Measurements from ENCODE around the gene TRIM15.
"Not testable (repeated sequence)": the region's sequence is repeated elsewhere in the genome, so short reads cannot be mapped to it uniquely, and the experiment has no call there.

The TRIM15 gene

GRCh38 chr6:30162265-30163089, 869 bp upstream of the TRIM15 start:
- DNase-seq (ENCODE audit: low read depth, low spot score): no peak

- no peak for DNase-seq (ENCODE audit: low read depth, low spot score)
Observed at GRCh38 chr6:30163918-30164654, 740 bp downstream of the TRIM15 start.

- no peak for DNase-seq (ENCODE audit: low read depth, low spot score)
Observed at GRCh38 chr6:30164714-30165113, 1.4 kb downstream of the TRIM15 start.

GRCh38 chr6:30165238-30165637, 1.9 kb downstream of the TRIM15 start:
- not testable (repeated sequence) for DNase-seq (ENCODE audit: low read depth, low spot score)

- DNase-seq (ENCODE audit: low read depth, low spot score): no peak
Observed at GRCh38 chr6:30167101-30167500, 3.8 kb downstream of the TRIM15 start.

GRCh38 chr6:30168741-30169140, 5.4 kb downstream of the TRIM15 start:
- DNase-seq (ENCODE audit: low read depth, low spot score): no peak

- DNase-seq (ENCODE audit: low read depth, low spot score): no peak
Observed at GRCh38 chr6:30169658-30170614, 6.6 kb downstream of the TRIM15 start.

GRCh38 chr6:30171677-30172471, 8.5 kb downstream of the TRIM15 start:
- peak; percentile 15 for DNase-seq (ENCODE audit: low read depth, low spot score)

- no peak for DNase-seq (ENCODE audit: low read depth, low spot score)
Observed at GRCh38 chr6:30172681-30173080, 9.3 kb downstream of the TRIM15 start.

- no peak for DNase-seq (ENCODE audit: low read depth, low spot score)
Observed at GRCh38 chr6:30175765-30176164, 12.4 kb downstream of the TRIM15 start.

GRCh38 chr6:30178837-30179236, 15.5 kb downstream of the TRIM15 start:
- no peak for DNase-seq (ENCODE audit: low read depth, low spot score)

GRCh38 chr6:30180145-30180544, 16.8 kb downstream of the TRIM15 start:
- no peak for DNase-seq (ENCODE audit: low read depth, low spot score)

GRCh38 chr6:30184417-30185031, 21.2 kb downstream of the TRIM15 start:
- DNase-seq (ENCODE audit: low read depth, low spot score): no peak

GRCh38 chr6:30185846-30186484, 22.6 kb downstream of the TRIM15 start:
- no peak for DNase-seq (ENCODE audit: low read depth, low spot score)

- no peak for DNase-seq (ENCODE audit: low read depth, low spot score)
Observed at GRCh38 chr6:30188541-30188940, 25.2 kb downstream of the TRIM15 start.

GRCh38 chr6:30192076-30192475, 28.7 kb downstream of the TRIM15 start:
- DNase-seq (ENCODE audit: low read depth, low spot score): no peak

GRCh38 chr6:30194797-30195690, 31.7 kb downstream of the TRIM15 start:
- DNase-seq (ENCODE audit: low read depth, low spot score): no peak

GRCh38 chr6:30195951-30196350, 32.6 kb downstream of the TRIM15 start:
- DNase-seq (ENCODE audit: low read depth, low spot score): no peak

- no peak for DNase-seq (ENCODE audit: low read depth, low spot score)
Observed at GRCh38 chr6:30196376-30196775, 33.0 kb downstream of the TRIM15 start.
